HepG2 (cell line): ENCODE data around the gene MCF2L. TPM values are rescaled to one million over a fixed set of nuclear protein-coding genes. Genes with fewer than 3 reads are reported as not detected.

ENCODE experiments used
- DPF2 ChIP-seq: sonication (generic); formaldehyde crosslinking; IDR thresholded peaks from 2 replicates; pipeline ENCODE4 v1.4.0; 2020; ENCODE audit warnings: mild to moderate bottlenecking, low read depth, missing genetic modification reagents, borderline replicate concordance
- GPBP1L1 ChIP-seq: sonication (generic); formaldehyde crosslinking; IDR thresholded peaks from 2 replicates; pipeline ENCODE4 v1.5.0; 2020; ENCODE audit warnings: mild to moderate bottlenecking, missing genetic modification reagents
- JARID2 ChIP-seq: sonication (generic); formaldehyde crosslinking; IDR thresholded peaks from 2 replicates; pipeline ENCODE4 v1.8.1; 2023; ENCODE audit warnings: missing genetic modification reagents, inconsistent platforms; ENCODE audit not compliant: insufficient replicate concordance
- LCORL ChIP-seq, 2 experiments: fragments of 450-650 bp in 1 of 2; sonication (generic) in 1 of 2; formaldehyde crosslinking in 1 of 2; IDR thresholded peaks; 2 replicates each; pipeline versions ENCODE4 v1.5.0 to v1.6.1; 2017 to 2020; ENCODE audit warnings: antibody characterized with exemption in 1 of 2, missing genetic modification reagents in 1 of 2
- MEIS2 ChIP-seq: sonication (generic); formaldehyde crosslinking; IDR thresholded peaks from 2 replicates; pipeline ENCODE4 v1.9.0; 2021; ENCODE audit warnings: mild to moderate bottlenecking, missing genetic modification reagents
- MTA3 ChIP-seq: sonication (generic); formaldehyde crosslinking; IDR thresholded peaks from 2 replicates; pipeline ENCODE4 v1.4.0; 2020; ENCODE audit warnings: missing genetic modification reagents
- NRL ChIP-seq: sonication (generic); formaldehyde crosslinking; IDR thresholded peaks from 2 replicates; pipeline ENCODE4 v1.5.0; 2020; ENCODE audit warnings: missing genetic modification reagents, mild to moderate bottlenecking, moderate library complexity, borderline replicate concordance
- RFXANK ChIP-seq: IDR thresholded peaks from 2 replicates; pipeline ENCODE4 v1.6.1; 2016
- SATB2 ChIP-seq: sonication (generic); formaldehyde crosslinking; IDR thresholded peaks from 2 replicates; pipeline ENCODE4 v1.5.0; 2020; ENCODE audit warnings: missing genetic modification reagents
- SIX4 ChIP-seq: sonication (generic); formaldehyde crosslinking; IDR thresholded peaks from 2 replicates; pipeline ENCODE4 v1.4.0; 2020; ENCODE audit warnings: missing genetic modification reagents
- ZNF260 ChIP-seq: sonication (generic); formaldehyde crosslinking; IDR thresholded peaks from 2 replicates; pipeline ENCODE4 v1.4.0; 2020; ENCODE audit warnings: missing genetic modification reagents, low read depth, mild to moderate bottlenecking, borderline replicate concordance
- ZNF274 ChIP-seq: sonication (generic); formaldehyde crosslinking; IDR thresholded peaks from 2 replicates; pipeline ENCODE4 v1.5.1; 2020; ENCODE audit warnings: mild to moderate bottlenecking, missing genetic modification reagents
- ZNF432 ChIP-seq: sonication (generic); formaldehyde crosslinking; IDR thresholded peaks from 2 replicates; pipeline ENCODE4 v1.5.0; 2020; ENCODE audit warnings: missing genetic modification reagents, mild to moderate bottlenecking, borderline replicate concordance
- ZNF552 ChIP-seq: sonication (generic); formaldehyde crosslinking; IDR thresholded peaks from 2 replicates; pipeline ENCODE4 v1.9.0; 2022; ENCODE audit warnings: missing genetic modification reagents, mild to moderate bottlenecking, borderline replicate concordance
- ZNF572 ChIP-seq: sonication (generic); formaldehyde crosslinking; IDR thresholded peaks from 2 replicates; pipeline ENCODE4 v1.5.1; 2020; ENCODE audit warnings: mild to moderate bottlenecking, missing genetic modification reagents
- ZNF788 ChIP-seq: sonication (generic); formaldehyde crosslinking; IDR thresholded peaks from 2 replicates; pipeline ENCODE4 v1.5.0; 2020; ENCODE audit warnings: mild to moderate bottlenecking, missing genetic modification reagents, borderline replicate concordance
- polyA plus RNA-seq, 8 experiments: library from polyadenylated mRNA; depleted of rRNA in 3 of 8; stranded (reverse) in 7 of 8; unstranded in 1 of 8; fragments of >200 nt; fragmentation: Illumina TruSeq in 4 of 8; extraction: Trizol in 4 of 8; gene quantifications; 2 replicates each; pipeline versions ENCODE4 v1.2.1 to v1.2.3, GENCODE V29; 2011 to 2016; ENCODE audit warnings: low read depth in 4 of 8, missing spikeins in 1 of 8, mixed read lengths in 1 of 8; ENCODE audit not compliant: insufficient read depth in 1 of 8
- total RNA-seq, 5 experiments: library from RNA; depleted of rRNA; stranded (reverse); fragments of >200 nt; fragmentation: Illumina TruSeq; extraction: Trizol; gene quantifications; 2 replicates each; pipeline ENCODE4 v1.2.3, GENCODE V29; 2016; ENCODE audit warnings: low read depth in 1 of 5
- TF ChIP-seq, protein P1 (sequence below): IDR thresholded peaks from 2 replicates; pipeline ENCODE4 v1.6.1; 2016; ENCODE audit warnings: low read depth, missing genetic modification reagents, missing compliant biosample characterization
- TF ChIP-seq, protein P2 (sequence below): sonication (generic); formaldehyde crosslinking; IDR thresholded peaks from 2 replicates; pipeline ENCODE4 v1.4.0; 2020; ENCODE audit warnings: missing genetic modification reagents, borderline replicate concordance

Gene MCF2L
- total and polyA plus RNA-seq, 2 of the 13 experiments (the other 11 are each of a cell fraction or from before 2014, with no cell fraction given) = 19.4 to 28.4 TPM

DNA sequence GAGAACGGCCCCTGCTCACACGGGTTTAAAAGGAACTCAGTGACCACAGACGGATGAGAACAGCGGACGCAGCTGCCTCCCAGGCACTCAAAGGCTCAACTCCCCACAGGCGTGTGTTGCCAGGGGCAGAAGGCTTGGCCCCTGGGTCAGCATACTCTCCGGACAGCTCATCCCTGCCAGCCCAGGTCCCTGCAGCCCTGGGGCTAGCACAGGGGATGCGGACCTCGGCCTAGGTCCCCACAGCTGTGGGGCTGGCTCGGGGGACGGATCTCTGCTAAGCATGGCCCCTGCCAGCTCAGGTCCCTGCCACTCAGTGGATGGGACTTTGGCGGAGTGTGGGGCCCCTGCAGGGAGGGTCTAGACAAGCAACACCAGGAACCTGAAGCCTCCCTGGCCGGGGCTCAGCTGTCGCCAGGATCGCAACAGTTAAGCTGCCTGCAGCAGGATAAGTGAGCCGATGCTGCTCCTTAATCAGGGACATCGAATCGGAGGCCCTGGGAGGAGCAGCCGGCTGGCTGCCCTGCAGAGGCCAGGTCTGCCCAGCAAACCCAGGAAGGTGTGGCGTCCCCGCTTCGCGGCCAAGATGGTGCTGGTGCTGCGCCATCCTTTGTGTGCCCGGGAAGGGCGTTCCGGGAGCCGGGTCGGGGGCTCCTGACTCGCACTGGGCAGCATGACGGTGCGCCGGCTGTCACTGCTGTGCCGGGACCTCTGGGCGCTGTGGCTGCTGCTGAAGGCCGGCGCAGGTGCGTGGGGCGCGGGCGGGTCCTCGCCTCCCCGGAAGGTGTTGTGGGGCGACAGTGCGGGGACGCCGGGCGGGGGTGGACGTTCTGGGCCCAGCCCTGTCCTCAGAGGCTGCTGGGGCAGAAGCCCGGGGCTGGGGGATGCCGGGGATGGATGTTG is 32.5 kb downstream of the MCF2L start (continued):
- TF ChIP-seq GPBP1L1 = no peak
- TF ChIP-seq RFXANK (CRISPR knock-in tag) = no peak
- TF ChIP-seq, protein P1, sequence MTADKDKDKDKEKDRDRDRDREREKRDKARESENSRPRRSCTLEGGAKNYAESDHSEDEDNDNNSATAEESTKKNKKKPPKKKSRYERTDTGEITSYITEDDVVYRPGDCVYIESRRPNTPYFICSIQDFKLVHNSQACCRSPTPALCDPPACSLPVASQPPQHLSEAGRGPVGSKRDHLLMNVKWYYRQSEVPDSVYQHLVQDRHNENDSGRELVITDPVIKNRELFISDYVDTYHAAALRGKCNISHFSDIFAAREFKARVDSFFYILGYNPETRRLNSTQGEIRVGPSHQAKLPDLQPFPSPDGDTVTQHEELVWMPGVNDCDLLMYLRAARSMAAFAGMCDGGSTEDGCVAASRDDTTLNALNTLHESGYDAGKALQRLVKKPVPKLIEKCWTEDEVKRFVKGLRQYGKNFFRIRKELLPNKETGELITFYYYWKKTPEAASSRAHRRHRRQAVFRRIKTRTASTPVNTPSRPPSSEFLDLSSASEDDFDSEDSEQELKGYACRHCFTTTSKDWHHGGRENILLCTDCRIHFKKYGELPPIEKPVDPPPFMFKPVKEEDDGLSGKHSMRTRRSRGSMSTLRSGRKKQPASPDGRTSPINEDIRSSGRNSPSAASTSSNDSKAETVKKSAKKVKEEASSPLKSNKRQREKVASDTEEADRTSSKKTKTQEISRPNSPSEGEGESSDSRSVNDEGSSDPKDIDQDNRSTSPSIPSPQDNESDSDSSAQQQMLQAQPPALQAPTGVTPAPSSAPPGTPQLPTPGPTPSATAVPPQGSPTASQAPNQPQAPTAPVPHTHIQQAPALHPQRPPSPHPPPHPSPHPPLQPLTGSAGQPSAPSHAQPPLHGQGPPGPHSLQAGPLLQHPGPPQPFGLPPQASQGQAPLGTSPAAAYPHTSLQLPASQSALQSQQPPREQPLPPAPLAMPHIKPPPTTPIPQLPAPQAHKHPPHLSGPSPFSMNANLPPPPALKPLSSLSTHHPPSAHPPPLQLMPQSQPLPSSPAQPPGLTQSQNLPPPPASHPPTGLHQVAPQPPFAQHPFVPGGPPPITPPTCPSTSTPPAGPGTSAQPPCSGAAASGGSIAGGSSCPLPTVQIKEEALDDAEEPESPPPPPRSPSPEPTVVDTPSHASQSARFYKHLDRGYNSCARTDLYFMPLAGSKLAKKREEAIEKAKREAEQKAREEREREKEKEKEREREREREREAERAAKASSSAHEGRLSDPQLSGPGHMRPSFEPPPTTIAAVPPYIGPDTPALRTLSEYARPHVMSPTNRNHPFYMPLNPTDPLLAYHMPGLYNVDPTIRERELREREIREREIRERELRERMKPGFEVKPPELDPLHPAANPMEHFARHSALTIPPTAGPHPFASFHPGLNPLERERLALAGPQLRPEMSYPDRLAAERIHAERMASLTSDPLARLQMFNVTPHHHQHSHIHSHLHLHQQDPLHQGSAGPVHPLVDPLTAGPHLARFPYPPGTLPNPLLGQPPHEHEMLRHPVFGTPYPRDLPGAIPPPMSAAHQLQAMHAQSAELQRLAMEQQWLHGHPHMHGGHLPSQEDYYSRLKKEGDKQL (CRISPR knock-in tag) = no peak
- TF ChIP-seq ZNF274 = no peak
- TF ChIP-seq, protein P2, sequence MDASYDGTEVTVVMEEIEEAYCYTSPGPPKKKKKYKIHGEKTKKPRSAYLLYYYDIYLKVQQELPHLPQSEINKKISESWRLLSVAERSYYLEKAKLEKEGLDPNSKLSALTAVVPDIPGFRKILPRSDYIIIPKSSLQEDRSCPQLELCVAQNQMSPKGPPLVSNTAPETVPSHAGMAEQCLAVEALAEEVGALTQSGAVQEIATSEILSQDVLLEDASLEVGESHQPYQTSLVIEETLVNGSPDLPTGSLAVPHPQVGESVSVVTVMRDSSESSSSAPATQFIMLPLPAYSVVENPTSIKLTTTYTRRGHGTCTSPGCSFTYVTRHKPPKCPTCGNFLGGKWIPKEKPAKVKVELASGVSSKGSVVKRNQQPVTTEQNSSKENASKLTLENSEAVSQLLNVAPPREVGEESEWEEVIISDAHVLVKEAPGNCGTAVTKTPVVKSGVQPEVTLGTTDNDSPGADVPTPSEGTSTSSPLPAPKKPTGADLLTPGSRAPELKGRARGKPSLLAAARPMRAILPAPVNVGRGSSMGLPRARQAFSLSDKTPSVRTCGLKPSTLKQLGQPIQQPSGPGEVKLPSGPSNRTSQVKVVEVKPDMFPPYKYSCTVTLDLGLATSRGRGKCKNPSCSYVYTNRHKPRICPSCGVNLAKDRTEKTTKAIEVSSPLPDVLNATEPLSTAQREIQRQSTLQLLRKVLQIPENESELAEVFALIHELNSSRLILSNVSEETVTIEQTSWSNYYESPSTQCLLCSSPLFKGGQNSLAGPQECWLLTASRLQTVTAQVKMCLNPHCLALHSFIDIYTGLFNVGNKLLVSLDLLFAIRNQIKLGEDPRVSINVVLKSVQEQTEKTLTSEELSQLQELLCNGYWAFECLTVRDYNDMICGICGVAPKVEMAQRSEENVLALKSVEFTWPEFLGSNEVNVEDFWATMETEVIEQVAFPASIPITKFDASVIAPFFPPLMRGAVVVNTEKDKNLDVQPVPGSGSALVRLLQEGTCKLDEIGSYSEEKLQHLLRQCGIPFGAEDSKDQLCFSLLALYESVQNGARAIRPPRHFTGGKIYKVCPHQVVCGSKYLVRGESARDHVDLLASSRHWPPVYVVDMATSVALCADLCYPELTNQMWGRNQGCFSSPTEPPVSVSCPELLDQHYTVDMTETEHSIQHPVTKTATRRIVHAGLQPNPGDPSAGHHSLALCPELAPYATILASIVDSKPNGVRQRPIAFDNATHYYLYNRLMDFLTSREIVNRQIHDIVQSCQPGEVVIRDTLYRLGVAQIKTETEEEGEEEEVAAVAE (CRISPR knock-in tag) = no peak
- no peak for TF ChIP-seq ZNF260 (CRISPR knock-in tag)
- no peak for TF ChIP-seq MEIS2
- TF ChIP-seq DPF2 (CRISPR knock-in tag) = no peak
- TF ChIP-seq ZNF788 (CRISPR knock-in tag) = peak; percentile 23; the same call in 1 of the 2 replicates
- TF ChIP-seq JARID2 (CRISPR knock-in tag) = no peak
- TF ChIP-seq ZNF572 (CRISPR knock-in tag) = no peak
- no peak for TF ChIP-seq ZNF432 (CRISPR knock-in tag)
- no peak for TF ChIP-seq SATB2 (CRISPR knock-in tag)
- no peak for TF ChIP-seq MTA3 (CRISPR knock-in tag)
- TF ChIP-seq ZNF552 (CRISPR knock-in tag) = no peak
- TF ChIP-seq SIX4 (CRISPR knock-in tag) = 0 out of 2 replicates have a peak, but pooled peaks have one; percentile 30
- TF ChIP-seq NRL (CRISPR knock-in tag) = no peak
- TF ChIP-seq LCORL (IDR thresholded peaks at IDR 0.05) = no peak
- TF ChIP-seq LCORL (CRISPR knock-in tag; IDR thresholded peaks at IDR 0.05) = no peak
